Measurements from ENCODE around the gene CLEC4C.
"Not testable (repeated sequence)": the region's sequence is repeated elsewhere in the genome, so short reads cannot be mapped to it uniquely, and the experiment has no call there.

Gene CLEC4C

GRCh38 chr12:7781274-7781673 is 34.1 kb upstream of the CLEC4C start:
- no peak overlapping the region for H3K27ac ChIP-seq
- TF ChIP-seq CTCF (conservative IDR thresholded peaks at IDR 0.05): no peak

GRCh38 chr12:7769999-7770398 is 22.8 kb upstream of the CLEC4C start:
- TF ChIP-seq CTCF (conservative IDR thresholded peaks at IDR 0.05): no peak
- H3K27ac ChIP-seq: no peak overlapping the region

- no peak for TF ChIP-seq CTCF (conservative IDR thresholded peaks at IDR 0.05)
- no peak overlapping the region for H3K27ac ChIP-seq
Observed at GRCh38 chr12:7758766-7759140, 11.6 kb upstream of the CLEC4C start.

- H3K27ac ChIP-seq: no peak overlapping the region
- TF ChIP-seq CTCF (conservative IDR thresholded peaks at IDR 0.05): no peak
Observed at GRCh38 chr12:7756993-7757392, 9.8 kb upstream of the CLEC4C start.

- H3K27ac ChIP-seq: not testable (repeated sequence)
Observed at GRCh38 chr12:7755668-7756067, 8.5 kb upstream of the CLEC4C start.

GRCh38 chr12:7751941-7752922 is 5.1 kb upstream of the CLEC4C start:
- H3K27ac ChIP-seq: not testable (repeated sequence)

- no peak for TF ChIP-seq CTCF (conservative IDR thresholded peaks at IDR 0.05)
- no peak overlapping the region for H3K27ac ChIP-seq
Observed at GRCh38 chr12:7751394-7751793, 4.2 kb upstream of the CLEC4C start.

- H3K27ac ChIP-seq: no peak overlapping the region
- TF ChIP-seq CTCF (conservative IDR thresholded peaks at IDR 0.05): no peak
Observed at GRCh38 chr12:7750350-7750749, 3.2 kb upstream of the CLEC4C start.

Measured in VCaP (cell line).